Ovary (tissue), 3 donors: ENCODE measurements around the gene RASGEF1C.

Source experiments
- CTCF ChIP-seq, 3 donors: fragments of 450-650 bp in 2 of 3; fragments of 200-600 bp in 1 of 3; IDR thresholded peaks; one replicate each; pipeline versions ENCODE4 v1.5.1 to v1.8.0; 2016 to 2022; ENCODE audit warnings: antibody characterized with exemption in 3 of 3, mild to moderate bottlenecking in 1 of 3
- EP300 ChIP-seq: sonication (generic); formaldehyde crosslinking; IDR thresholded peaks from one replicate; pipeline ENCODE4 v1.6.1; 2017; ENCODE audit warnings: antibody characterized with exemption
- donor health status: DM: no; HTN: no; CAD: no.

DNA sequence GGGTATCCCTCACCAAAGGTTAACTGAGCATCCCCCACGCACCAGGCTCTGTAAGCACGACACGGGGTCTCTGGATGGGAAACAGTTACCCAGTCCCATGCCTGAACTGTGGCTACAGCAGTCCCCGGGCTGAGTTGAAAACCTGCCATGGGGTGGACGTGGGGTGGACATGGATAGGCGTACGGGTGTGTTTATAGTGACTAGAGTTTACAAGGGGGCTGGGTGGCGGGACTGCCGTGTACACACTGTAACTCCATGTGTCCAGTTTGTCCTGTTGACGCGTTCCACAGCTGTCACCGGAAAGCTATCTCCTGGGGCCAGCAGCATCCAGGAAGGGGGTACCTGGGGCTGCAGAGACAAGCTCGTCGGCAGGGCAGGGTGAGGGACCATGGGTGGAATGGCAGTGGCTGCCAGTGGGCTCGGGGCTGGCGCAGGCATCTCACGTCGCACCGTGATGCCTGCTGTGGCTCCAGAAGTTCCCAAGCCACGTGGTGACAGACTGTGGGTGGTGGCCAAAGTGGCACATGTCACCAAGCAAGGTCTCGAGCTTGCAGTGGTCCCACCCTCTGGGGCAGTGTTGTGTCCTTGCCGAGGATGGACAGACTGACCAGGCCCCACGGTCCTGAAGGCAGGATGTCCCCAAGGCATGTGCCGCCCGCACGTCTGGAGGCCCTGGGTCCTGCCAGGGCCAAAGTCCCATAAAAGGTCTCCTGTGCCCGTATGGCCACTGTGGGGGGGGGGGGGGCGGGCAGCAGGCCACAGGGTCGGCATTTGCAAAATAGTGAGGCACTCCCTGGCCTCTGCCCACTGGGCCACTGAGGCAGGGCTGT is 108.2 kb downstream of the RASGEF1C start:
- TF ChIP-seq CTCF (IDR thresholded peaks at IDR 0.05): no peak
- no peak for TF ChIP-seq EP300
